ENCODE measurements around the gene NMB.
"Not testable (repeated sequence)": the region's sequence is repeated elsewhere in the genome, so short reads cannot be mapped to it uniquely, and the experiment has no call there.

GRCh38 chr15:84686446-84686845, 28.4 kb upstream of the NMB start:
- not testable (repeated sequence) for TF ChIP-seq CTCF (IDR thresholded peaks at IDR 0.05; ENCODE audit: low read depth, low read length); EZH2phosphoT487 (IDR thresholded peaks at IDR 0.05; ENCODE audit: low read depth)

Data from OCI-LY3 (cell line).